B cell (primary cell): ENCODE measurements around the gene PANK3.

ENCODE experiments used
- CTCF ChIP-seq: fragments of 200-600 bp; IDR thresholded peaks from one replicate; pipeline ENCODE4 v1.8.0; 2022; ENCODE audit warnings: antibody characterized with exemption, mild to moderate bottlenecking
- EZH2 ChIP-seq: IDR thresholded peaks from 2 replicates; pipeline ENCODE4 v1.6.1; 2012; ENCODE audit warnings: borderline replicate concordance, low read depth, mild to moderate bottlenecking, moderate library complexity, low read length; ENCODE audit not compliant: insufficient read depth, poor library complexity, severe bottlenecking

DNA sequence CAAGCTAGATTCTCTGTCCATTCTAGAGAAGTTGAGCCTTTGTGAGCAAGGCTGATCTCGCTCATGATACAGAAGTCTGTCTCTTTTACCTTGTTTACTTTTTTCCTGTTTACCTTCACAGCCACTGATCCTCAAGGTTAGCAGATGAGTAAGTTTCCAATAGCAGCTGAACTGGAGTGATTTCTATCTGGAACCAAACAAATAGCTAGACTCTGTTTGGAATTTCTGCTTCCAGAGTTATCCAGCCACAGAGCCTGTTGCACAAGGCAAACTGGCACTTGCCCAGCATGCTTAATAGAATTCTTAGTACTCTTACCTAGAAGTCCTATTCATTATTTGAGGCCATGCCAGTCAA, 12.8 kb upstream of the PANK3 start:
- no peak for TF ChIP-seq CTCF
- no peak for TF ChIP-seq EZH2
